Posterior vena cava (tissue), 2 donors: ENCODE results near the gene FAM120A. TPM values are rescaled to one million over a fixed set of nuclear protein-coding genes. Genes with fewer than 3 reads are reported as not detected.

Experiments used
- microRNA-seq, 2 donors: library from miRNA; unstranded; fragments of <30 nt; microRNA quantifications; one replicate each; pipeline ENCODE4 v1.2.0, GENCODE V29; 2020 to 2021; ENCODE audit warnings: borderline microRNAs expressed in 2 of 2
- total RNA-seq, 2 donors: library from RNA; stranded (reverse); fragmentation: NEBNext Ultra II Directional; extraction: Animal tissue kit (Norgen Biotek cat#: 25700); gene quantifications; one replicate each; pipeline ENCODE4 v1.2.1, GENCODE V29; 2021
- donor health status: DM: yes; HTN: yes; CAD: no.
- donor health status: DM: yes; HTN: yes; CAD: no.

The FAM120A gene
- total RNA-seq, 2 donors from 2014 or later, result 94.8 TPM

Small RNA genes within 50 kb of the gene (microRNA-seq; reads per million reads assigned to microRNA genes)
- 0 reads per million in 2 donors for gene MIR548AU

Other genes starting within 250 kb of the FAM120A start
- gene FAM120AOS, start 1.9 kb downstream of the FAM120A start, total RNA-seq, result 10 to 100 TPM; 31.5 to 44.0 TPM
- gene PHF2, start 124.9 kb downstream of the FAM120A start, total RNA-seq, result 10 to 100 TPM; 26.1 to 27.9 TPM